Immature natural killer cell (primary cell): ENCODE measurements around the gene NOS3. TPM values are rescaled to one million over a fixed set of nuclear protein-coding genes. Genes with fewer than 3 reads are reported as not detected.
"Not testable (repeated sequence)": the region's sequence is repeated elsewhere in the genome, so short reads cannot be mapped to it uniquely, and the experiment has no call there.

Experiments used
- DNase-seq, 3 donors: peaks; one replicate each; pipeline ENCODE4 v3.0.0; 2022; ENCODE audit warnings: mixed read lengths in 1 of 3
- H3K27ac Mint-ChIP-seq, 6 donors: one replicate each; pipeline ENCODE4 v1.8.0; 2020; ENCODE audit warnings: mixed read lengths in 6 of 6, mild to moderate bottlenecking in 5 of 6, inconsistent platforms in 4 of 6, moderate library complexity in 3 of 6
- H3K27me3 Mint-ChIP-seq, 3 donors: one replicate each; pipeline ENCODE4 v1.8.0; 2020 to 2021; ENCODE audit warnings: low read depth in 3 of 3, mild to moderate bottlenecking in 3 of 3, mixed read lengths in 3 of 3, moderate library complexity in 3 of 3, inconsistent platforms in 1 of 3
- H3K36me3 Mint-ChIP-seq, 3 donors: one replicate each; pipeline ENCODE4 v1.8.0; 2020; ENCODE audit warnings: mixed read lengths in 3 of 3, inconsistent platforms in 2 of 3, mild to moderate bottlenecking in 2 of 3
- H3K4me1 Mint-ChIP-seq, 2 donors: one replicate each; pipeline ENCODE4 v1.8.0; 2020; ENCODE audit warnings: inconsistent platforms in 2 of 2, mild to moderate bottlenecking in 2 of 2, mixed read lengths in 2 of 2, moderate library complexity in 1 of 2
- H3K4me3 Mint-ChIP-seq, 5 donors: one replicate each; pipeline ENCODE4 v1.8.0; 2020; ENCODE audit warnings: mild to moderate bottlenecking in 5 of 5, mixed read lengths in 5 of 5, inconsistent platforms in 3 of 5, moderate library complexity in 3 of 5
- H3K9me3 Mint-ChIP-seq, 6 donors: one replicate each; pipeline ENCODE4 v1.8.0; 2020; ENCODE audit warnings: mild to moderate bottlenecking in 6 of 6, mixed read lengths in 6 of 6, inconsistent platforms in 4 of 6, moderate library complexity in 3 of 6
- polyA plus RNA-seq, 3 donors: library from polyadenylated mRNA; unstranded; fragments of 300-500 nt; fragmentation: Illumina TruSeq; gene quantifications; one replicate each; pipeline ENCODE4 v1.2.3, GENCODE V29; 2021

The NOS3 gene
- polyA plus RNA-seq, 3 donors from 2014 or later = 0.21 to 4.9 (median 2.4) TPM

DNA sequence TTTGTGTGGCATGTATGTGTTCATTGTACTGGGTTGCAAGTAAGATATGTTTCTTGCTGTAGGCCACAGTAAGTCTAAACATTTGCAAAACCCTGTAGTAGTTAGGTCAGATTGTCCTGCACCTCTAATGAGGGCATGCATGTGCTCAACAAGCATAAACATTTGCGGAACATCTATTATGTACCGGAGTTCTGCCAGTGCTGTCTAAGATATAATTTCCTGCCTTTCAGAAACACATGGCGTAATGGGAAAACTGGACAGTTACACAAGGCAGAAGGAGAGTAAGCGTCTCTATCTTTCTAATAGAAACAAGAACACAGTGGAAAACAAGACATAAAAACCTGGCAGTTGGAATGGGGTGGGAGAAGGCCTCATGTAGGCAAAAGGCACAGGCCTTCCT lies 40.2 kb downstream of the NOS3 start:
- peaks cover 22 to 23% of the 10 kb centered on the region in 2 donors for H3K4me1 Mint-ChIP-seq

DNA sequence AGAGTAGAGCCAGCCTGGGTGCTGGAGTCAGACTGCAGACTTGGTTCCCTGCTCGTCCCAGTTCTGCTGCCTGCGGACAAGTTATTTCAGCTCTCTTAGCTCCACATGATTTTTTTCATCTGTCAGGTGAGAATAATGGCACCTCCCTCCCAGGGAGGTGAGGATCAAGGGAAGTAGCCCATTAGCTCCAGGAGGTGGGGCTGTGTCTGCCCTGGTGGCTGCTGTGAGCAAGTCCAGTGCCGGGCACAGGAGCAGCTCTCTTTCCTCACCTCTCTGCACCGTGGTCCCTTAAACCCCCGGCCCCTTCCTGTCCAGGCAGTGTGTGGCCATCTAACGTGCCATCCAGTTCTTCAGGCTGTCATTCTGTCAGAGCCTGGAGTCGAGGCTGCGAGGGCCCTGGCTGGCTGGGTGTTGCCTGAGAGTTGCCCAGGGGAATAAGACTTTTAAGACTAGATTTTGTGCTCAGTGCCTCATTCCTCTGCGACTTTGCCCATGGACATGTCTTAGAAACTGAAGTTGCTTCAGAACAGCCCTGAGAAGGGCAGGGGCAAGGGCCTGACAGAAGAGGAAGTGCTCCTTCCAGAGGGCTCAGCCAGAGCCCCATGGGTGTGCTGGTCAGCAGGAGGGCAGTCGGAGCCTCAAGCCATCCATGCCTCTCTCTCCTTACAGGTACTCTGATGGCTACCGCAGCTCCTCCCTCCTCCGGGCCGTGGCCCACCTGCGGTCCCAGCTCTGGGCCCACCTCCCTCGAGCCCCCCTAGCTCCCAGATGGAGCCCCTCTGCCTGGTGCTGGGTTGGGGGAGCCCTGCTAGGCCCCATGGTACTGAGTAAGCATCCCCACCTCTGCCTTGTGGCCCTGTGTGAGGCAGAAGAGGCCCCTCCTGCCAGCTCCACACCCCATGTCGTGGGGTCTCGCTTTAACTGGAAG lies 42.4 kb downstream of the NOS3 start:
- Mint-ChIP-seq H3K27ac (peak overlapping the region in 1 of 6 donors; percentile 28), H3K36me3 (peaks cover 2 to 6% (median 3%) of the 10 kb centered on the region in 3 donors), H3K27me3 (peaks cover 2 to 5% (median 4%) of the 10 kb centered on the region in 3 donors), H3K4me3 (no peak overlapping the region), H3K4me1 (peaks cover 13 to 14% of the 10 kb centered on the region in 2 donors), H3K9me3 (no peaks in the 10 kb centered on the region)
- no peak for DNase-seq

More for the DNA sequence above, 40.2 kb downstream of the NOS3 start:
- Mint-ChIP-seq H3K27ac (peak overlapping the region in 1 of 6 donors; percentile 17), H3K9me3 (no peaks in the 10 kb centered on the region), H3K27me3 (peaks cover 7 to 10% (median 10%) of the 10 kb centered on the region in 3 donors), H3K4me3 (no peak overlapping the region), H3K36me3 (peaks cover 2 to 6% (median 3%) of the 10 kb centered on the region in 3 donors)
- DNase-seq = no peak

DNA sequence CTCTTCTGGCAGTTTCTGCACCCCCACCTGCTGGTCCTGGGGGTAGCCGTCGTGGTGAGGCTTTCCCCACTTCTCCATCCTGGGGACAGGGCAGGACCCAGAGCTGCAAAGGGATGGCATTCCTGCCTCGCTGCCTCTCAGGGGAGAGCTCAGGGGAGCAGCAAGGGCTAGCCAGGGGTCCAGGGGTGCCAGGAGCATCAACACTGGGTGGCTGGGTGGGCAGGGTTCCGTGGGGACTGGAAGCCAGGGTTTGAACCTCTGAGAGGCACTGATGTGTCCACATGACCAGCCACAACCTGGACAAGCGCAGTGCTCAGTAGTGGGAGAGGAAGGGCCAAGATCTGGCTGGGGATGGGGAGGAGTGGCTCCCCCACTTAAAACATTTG lies 43.0 kb downstream of the NOS3 start:
- Mint-ChIP-seq H3K36me3 (peaks cover 0 to 3% (median 0%) of the 10 kb centered on the region in 3 donors), H3K27me3 (peaks cover 0 to 2% (median 0%) of the 10 kb centered on the region in 3 donors), H3K4me1 (peaks cover 8 to 9% of the 10 kb centered on the region in 2 donors), H3K27ac (no peak overlapping the region), H3K4me3 (no peak overlapping the region), H3K9me3 (no peaks in the 10 kb centered on the region)
- no peak for DNase-seq

DNA sequence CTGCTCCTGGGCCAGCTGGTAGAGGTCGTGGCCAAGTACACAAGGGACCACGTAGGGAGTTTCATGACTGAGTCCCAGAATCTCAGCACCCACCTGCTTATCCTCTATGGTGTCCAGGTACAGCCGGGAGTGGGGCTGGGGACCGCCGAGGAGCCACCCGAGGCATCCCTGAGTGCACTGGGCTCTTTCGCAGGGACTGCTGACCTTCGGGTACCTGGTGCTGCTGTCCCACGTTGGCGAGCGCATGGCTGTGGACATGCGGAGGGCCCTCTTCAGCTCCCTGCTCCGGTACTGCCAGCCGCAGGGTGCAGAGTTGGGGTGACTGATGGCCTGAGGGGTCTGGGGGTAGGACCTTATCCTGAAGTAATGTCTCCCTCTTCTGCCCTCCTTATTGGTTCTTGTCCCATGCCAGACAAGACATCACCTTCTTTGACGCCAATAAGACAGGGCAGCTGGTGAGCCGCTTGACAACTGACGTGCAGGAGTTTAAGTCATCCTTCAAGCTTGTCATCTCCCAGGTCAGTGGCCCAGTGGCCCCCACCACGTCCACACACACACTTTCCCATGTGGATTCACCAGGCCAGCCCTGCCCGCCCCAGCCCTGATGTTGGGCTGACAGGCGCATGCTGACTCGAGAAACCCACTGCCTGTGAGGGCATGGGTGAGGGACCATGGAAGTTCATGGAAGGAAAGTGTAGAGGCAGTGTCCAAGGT lies 43.7 kb downstream of the NOS3 start:
- no peak for DNase-seq
- no peak overlapping the region for H3K27ac Mint-ChIP-seq
- peaks cover 0 to 2% (median 0%) of the 10 kb centered on the region in 3 donors for H3K27me3 Mint-ChIP-seq
- H3K9me3 Mint-ChIP-seq = no peaks in the 10 kb centered on the region
- peaks cover 5 to 6% of the 10 kb centered on the region in 2 donors for H3K4me1 Mint-ChIP-seq
- H3K36me3 Mint-ChIP-seq = peaks cover 0 to 3% (median 0%) of the 10 kb centered on the region in 3 donors
- no peak overlapping the region for H3K4me3 Mint-ChIP-seq

DNA sequence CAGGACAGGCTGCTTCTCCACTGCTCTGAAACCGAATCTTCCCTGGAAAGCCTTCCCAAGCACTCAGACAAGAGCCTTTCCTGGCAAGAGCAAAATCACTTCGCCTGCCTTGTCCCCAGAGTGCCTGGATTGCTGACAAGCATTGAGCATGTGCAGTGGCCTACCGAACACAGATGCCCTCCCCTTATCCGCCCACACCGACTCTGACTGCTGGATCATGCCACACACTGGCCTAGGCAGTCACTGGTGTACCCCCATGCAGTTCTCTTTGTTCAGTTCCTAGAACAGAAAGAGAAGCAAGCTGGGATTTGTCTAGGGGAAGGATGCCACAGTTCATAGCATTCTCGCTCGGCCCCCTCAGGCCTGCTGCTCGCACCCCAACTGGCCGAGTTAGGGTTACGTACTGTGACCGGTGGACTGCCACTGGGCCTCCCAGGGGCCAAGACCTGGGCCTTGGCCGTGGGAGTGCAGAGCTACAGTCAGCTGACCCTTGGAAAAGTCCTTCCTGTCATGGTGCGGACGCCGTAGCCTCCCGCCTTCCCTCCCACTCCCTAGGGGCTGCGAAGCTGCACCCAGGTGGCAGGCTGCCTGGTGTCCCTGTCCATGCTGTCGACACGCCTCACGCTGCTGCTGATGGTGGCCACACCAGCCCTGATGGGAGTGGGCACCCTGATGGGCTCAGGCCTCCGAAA lies 44.4 kb downstream of the NOS3 start:
- DNase-seq = no peak
- peaks cover 0 to 2% (median 0%) of the 10 kb centered on the region in 3 donors for H3K27me3 Mint-ChIP-seq
- H3K4me3 Mint-ChIP-seq = no peak overlapping the region
- no peak overlapping the region for H3K27ac Mint-ChIP-seq
- peaks cover 0 to 2% of the 10 kb centered on the region in 2 donors for H3K4me1 Mint-ChIP-seq
- H3K9me3 Mint-ChIP-seq = no peaks in the 10 kb centered on the region
- no peaks in the 10 kb centered on the region for H3K36me3 Mint-ChIP-seq

DNA sequence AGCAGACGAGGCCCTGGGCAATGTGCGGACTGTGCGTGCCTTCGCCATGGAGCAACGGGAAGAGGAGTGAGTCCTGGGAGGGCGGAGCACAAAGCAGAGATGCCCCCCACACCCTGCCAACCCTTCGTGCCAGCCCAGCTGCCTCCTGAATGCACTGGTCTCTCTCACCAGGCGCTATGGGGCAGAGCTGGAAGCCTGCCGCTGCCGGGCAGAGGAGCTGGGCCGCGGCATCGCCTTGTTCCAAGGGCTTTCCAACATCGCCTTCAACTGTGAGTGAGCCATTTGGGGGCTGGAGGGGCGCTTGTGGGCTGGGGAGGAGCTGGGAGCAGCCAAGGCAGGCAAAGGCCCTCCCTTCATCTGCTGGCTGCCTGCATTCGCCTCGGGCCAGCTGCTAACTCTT lies 45.1 kb downstream of the NOS3 start:
- no peaks in the 10 kb centered on the region for H3K36me3 Mint-ChIP-seq

DNA sequence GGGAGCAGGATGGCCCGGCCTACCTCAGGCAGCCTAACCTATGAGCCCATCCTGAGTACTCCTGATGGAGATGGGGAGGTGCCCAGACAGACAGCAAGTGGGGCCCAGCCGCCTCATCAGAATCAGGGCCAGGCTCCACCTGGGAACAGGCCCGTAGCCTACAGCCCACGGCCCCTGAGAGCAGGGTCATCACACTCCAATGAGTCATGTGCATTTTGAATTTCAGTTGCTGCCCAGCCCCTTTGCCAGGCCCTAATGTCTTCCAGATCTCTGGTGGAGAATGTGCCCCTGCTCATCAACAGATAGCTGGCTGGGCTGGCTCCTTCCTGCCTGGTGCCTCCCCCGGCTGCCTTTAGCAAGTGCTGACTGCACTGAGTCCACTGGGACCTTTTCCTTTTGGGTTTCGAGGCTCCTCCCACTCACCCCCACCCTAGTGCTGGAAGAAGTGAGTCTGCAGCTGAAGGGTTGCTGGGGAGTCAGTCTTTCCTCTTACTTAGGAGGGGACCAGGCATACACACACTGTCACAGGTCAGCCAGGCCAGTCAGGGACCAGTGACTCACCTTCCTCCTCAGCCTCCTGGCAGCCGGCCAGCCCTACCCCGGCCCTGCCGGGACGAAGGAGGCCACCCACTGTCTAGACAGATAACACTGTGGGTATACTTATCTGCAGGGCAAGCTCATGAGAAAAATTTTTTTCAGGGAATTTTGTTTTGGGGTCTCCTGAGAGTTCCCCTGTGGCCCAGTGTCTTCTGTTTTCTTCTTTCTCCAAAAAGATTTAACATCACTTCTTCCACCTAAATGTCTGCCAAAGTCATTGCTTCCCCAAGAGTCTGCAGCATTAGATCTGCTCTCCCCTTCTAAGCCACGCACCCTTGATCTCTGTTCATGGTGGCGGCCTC lies 48.4 kb downstream of the NOS3 start:
- H3K4me3 Mint-ChIP-seq = no peak overlapping the region
- peaks cover 0 to 2% (median 0%) of the 10 kb centered on the region in 3 donors for H3K27me3 Mint-ChIP-seq
- H3K27ac Mint-ChIP-seq = peak overlapping the region in 3 of 6 donors; percentile 17 to 62 (median 45)
- H3K4me1 Mint-ChIP-seq = peaks cover 0 to 2% of the 10 kb centered on the region in 2 donors
- H3K9me3 Mint-ChIP-seq = no peaks in the 10 kb centered on the region
- H3K36me3 Mint-ChIP-seq = no peaks in the 10 kb centered on the region
- no peak for DNase-seq

More for the DNA sequence above, 45.1 kb downstream of the NOS3 start:
- H3K27ac Mint-ChIP-seq = no peak overlapping the region
- H3K4me1 Mint-ChIP-seq = peaks cover 0 to 2% of the 10 kb centered on the region in 2 donors
- no peak for DNase-seq
- H3K27me3 Mint-ChIP-seq = peaks cover 0 to 2% (median 0%) of the 10 kb centered on the region in 3 donors
- no peaks in the 10 kb centered on the region for H3K9me3 Mint-ChIP-seq
- no peak overlapping the region for H3K4me3 Mint-ChIP-seq

DNA sequence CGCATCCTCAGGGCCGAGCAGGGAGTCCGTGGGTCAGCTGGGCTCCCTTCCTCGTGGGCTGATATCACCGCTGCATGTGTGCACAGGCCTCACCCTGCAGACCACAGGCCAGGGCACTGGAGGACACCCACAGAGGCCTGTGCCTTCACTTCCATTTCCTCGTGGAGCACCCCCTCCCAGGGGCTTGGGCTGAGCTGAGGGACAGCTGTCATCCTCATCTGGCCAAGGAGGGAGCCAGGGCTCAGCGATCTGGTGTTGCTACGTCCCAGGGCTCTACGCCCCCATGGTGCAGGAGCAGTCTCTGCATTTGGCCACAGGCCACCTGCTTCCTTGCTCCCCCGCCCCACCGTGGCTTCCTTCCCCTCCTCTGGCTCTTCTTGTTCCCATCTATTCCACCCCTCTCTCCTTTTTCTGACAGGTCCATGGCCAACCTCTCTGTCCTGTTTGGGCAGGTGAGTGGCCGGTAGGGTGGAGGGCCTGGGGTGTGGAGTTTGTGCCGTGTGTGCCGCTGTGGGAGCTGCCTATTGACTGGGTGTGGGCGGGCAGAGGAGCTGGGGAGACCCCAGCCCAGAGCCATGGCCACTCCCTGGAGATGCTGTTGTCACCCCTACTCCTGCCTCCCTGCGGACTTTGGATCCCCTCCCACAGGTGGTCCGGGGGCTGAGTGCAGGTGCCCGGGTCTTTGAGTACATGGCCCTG lies 49.2 kb downstream of the NOS3 start:
- no peak for DNase-seq
- peaks cover 0 to 3% (median 0%) of the 10 kb centered on the region in 3 donors for H3K36me3 Mint-ChIP-seq
- H3K27ac Mint-ChIP-seq = peak overlapping the region in 2 of 6 donors; percentile 16 to 17
- no peak overlapping the region for H3K4me3 Mint-ChIP-seq
- peaks cover 0 to 2% (median 0%) of the 10 kb centered on the region in 3 donors for H3K27me3 Mint-ChIP-seq
- H3K9me3 Mint-ChIP-seq = no peaks in the 10 kb centered on the region
- H3K4me1 Mint-ChIP-seq = peaks cover 0 to 2% of the 10 kb centered on the region in 2 donors

DNA sequence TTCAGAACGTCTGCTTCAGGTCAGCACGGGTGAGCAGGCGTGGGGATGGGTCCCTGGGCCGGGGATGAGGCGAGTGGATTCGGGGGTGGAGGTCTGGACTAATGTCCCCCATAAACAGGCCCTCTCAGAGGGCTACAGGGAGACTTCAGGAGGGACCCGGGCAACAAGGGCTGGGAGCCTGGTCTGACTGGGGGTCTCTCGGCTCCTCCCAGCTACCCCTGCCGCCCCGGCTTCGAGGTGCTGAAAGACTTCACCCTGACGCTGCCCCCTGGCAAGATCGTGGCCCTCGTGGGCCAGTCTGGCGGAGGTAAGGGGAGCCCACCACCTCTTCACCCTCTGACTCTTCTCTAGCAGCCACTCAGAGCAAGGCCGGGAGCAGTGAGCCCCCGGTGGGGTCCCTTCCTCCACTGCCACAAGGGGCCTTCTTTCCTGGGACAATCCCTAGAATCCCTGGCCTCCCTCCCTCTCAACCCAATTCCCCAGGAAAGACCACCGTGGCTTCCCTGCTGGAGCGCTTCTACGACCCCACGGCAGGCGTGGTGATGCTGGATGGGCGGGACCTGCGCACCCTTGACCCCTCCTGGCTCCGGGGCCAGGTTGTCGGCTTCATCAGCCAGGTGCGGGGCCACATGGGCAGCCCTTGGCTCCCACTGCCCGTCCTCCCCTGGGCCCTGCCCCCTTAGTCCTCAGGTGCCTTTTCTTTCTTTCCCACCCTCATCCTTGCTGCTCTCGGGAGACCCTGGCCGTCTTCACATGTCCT lies 50.0 kb downstream of the NOS3 start:
- Mint-ChIP-seq H3K36me3 (peaks cover 0 to 3% (median 0%) of the 10 kb centered on the region in 3 donors), H3K4me3 (no peak overlapping the region), H3K9me3 (no peaks in the 10 kb centered on the region), H3K4me1 (peaks cover 0 to 2% of the 10 kb centered on the region in 2 donors), H3K27ac (no peak overlapping the region), H3K27me3 (peaks cover 0 to 2% (median under 1%) of the 10 kb centered on the region in 3 donors)
- no peak for DNase-seq

DNA sequence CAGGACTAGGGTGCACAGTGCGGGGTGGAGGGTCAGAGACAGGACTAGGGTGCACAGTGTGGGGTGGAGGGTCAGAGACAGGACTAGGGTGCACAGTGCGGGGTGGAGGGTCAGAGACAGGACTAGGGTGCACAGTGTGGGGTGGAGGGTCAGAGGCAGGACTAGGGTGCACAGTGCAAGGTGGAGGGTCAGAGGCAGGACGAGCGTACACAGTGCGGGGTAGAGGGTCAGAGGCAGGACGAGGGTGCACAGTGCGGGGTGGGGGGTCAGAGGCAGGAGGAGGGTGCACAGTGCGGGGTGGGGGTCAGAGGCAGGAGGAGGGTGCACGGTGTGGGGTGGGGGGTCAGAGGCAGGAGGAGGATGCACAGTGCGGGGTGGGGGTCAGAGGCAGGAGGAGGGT lies 52.6 kb downstream of the NOS3 start:
- H3K36me3 Mint-ChIP-seq, DNase-seq, H3K9me3 Mint-ChIP-seq, H3K4me1 Mint-ChIP-seq, H3K27ac Mint-ChIP-seq, H3K27me3 Mint-ChIP-seq, H3K4me3 Mint-ChIP-seq: not testable (repeated sequence)

DNA sequence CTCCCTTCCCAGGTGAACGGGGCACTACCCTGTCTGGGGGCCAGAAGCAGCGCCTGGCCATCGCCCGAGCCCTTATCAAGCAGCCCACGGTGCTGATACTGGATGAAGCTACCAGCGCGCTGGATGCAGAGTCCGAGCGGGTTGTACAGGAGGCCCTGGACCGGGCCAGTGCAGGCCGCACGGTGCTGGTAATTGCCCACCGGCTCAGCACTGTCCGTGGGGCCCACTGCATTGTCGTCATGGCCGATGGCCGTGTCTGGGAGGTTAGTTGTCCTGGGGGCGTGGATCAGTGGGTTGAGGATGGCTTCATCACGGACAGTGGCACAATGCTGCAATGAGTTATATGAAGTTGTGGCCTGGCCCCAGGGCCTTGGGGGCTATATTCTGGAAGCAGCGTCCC lies 53.1 kb downstream of the NOS3 start:
- peaks cover 0 to 3% (median 0%) of the 10 kb centered on the region in 3 donors for H3K36me3 Mint-ChIP-seq
- H3K4me3 Mint-ChIP-seq = no peak overlapping the region
- DNase-seq = no peak
- no peaks in the 10 kb centered on the region for H3K9me3 Mint-ChIP-seq
- H3K4me1 Mint-ChIP-seq = peaks cover 0 to 2% of the 10 kb centered on the region in 2 donors
- H3K27ac Mint-ChIP-seq = no peak overlapping the region
- H3K27me3 Mint-ChIP-seq = peaks cover 0 to 3% (median 2%) of the 10 kb centered on the region in 3 donors

DNA sequence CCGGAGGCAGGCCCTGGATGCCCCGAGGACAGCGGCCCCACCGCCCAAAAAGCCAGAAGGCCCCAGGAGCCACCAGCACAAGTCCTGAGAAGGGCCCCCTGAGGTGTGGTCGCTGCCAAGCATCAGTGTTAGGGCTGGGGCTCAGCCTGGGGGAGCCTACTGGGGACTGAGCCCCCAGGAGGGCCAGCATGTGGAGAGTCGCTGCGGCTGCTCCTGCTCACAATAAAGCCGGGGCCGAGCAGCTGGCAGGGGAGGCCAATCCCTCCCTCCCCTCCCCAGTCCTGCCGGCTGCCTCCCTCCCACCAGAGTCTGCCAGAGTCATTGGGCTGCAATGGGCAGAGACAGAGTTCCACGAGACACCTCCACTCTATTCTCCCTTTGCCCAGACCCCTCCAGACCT lies 54.4 kb downstream of the NOS3 start:
- H3K27me3 Mint-ChIP-seq = peaks cover 0 to 3% (median 2%) of the 10 kb centered on the region in 3 donors
- DNase-seq = no peak
- peaks cover 0 to 3% (median 0%) of the 10 kb centered on the region in 3 donors for H3K36me3 Mint-ChIP-seq
- no peaks in the 10 kb centered on the region for H3K4me1 Mint-ChIP-seq
- no peak overlapping the region for H3K4me3 Mint-ChIP-seq
- no peaks in the 10 kb centered on the region for H3K9me3 Mint-ChIP-seq
- no peak overlapping the region for H3K27ac Mint-ChIP-seq
